Mucosa of rectum (tissue), 2 donors: ENCODE data around the gene ERFL.
"Not testable (repeated sequence)": the region's sequence is repeated elsewhere in the genome, so short reads cannot be mapped to it uniquely, and the experiment has no call there.

ENCODE experiments used
- H3K27ac ChIP-seq, 2 donors: one replicate each; pipeline ENCODE4 v1.7.0; 2013; ENCODE audit warnings: inconsistent platforms in 2 of 2, low read depth in 2 of 2, low read length in 2 of 2
- H3K27me3 ChIP-seq, 2 donors: one replicate each; pipeline ENCODE4 v1.7.0; 2013; ENCODE audit warnings: low read length in 2 of 2; ENCODE audit not compliant: control insufficient read depth in 2 of 2, insufficient read depth in 2 of 2
- H3K36me3 ChIP-seq, 2 donors: one replicate each; pipeline ENCODE4 v1.7.0; 2013; ENCODE audit warnings: low read length in 2 of 2; ENCODE audit not compliant: control insufficient read depth in 2 of 2, insufficient read depth in 2 of 2
- H3K4me1 ChIP-seq, 2 donors: one replicate each; pipeline ENCODE4 v1.7.0; 2013; ENCODE audit warnings: low read length in 2 of 2, mild to moderate bottlenecking in 1 of 2; ENCODE audit not compliant: control insufficient read depth in 2 of 2, insufficient read depth in 2 of 2
- H3K4me3 ChIP-seq, 2 donors: one replicate each; pipeline ENCODE4 v1.7.0; 2013; ENCODE audit warnings: low read length in 2 of 2
- H3K9ac ChIP-seq, 2 donors: one replicate each; pipeline ENCODE4 v1.7.0; 2013; ENCODE audit warnings: low read length in 2 of 2, low read depth in 1 of 2, mild to moderate bottlenecking in 1 of 2
- H3K9me3 ChIP-seq, 2 donors: one replicate each; pipeline ENCODE4 v1.7.0; 2013; ENCODE audit warnings: low read length in 2 of 2; ENCODE audit not compliant: control insufficient read depth in 2 of 2
- donor health status: healthy.
- donor health status: Normal muscosa, but diverticular disease.

ERFL gene

DNA sequence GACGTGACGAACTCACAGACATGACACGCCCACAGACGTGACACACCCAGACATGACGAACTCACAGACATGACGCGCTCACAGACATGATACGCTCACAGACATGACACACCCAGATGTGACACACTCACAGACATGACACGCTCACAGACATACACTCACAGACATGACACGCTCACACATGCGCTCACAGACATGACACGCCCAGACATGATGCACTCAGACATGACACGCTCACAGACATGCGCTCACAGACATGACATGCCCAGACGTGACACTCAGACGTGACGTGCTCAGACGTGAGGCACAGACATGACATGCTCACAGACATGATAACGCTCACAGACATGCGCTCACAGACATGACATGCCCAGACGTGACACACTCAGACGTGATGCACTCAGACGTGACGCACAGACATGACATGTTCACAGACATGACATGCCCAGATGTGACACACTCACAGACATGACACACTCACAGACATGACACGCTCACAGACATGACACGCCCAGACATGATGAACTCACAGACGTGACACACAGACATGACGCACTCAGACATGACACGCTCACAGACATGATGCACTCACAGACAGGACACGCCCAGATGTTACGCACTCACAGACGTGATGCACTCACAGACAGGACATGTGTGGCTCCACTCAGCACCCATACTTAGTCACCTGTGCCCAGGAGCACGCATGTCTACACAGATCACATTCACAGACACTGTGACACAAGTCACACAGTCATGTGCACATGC lies 8.1 kb downstream of the ERFL start:
- peaks cover 31 to 43% of the 10 kb centered on the region in 2 donors for H3K27me3 ChIP-seq
- H3K4me3 ChIP-seq: no peak overlapping the region
- no peak overlapping the region for H3K9ac ChIP-seq
- H3K27ac ChIP-seq: no peak overlapping the region
- peaks cover 0 to 2% of the 10 kb centered on the region in 2 donors for H3K36me3 ChIP-seq
- peaks cover 0 to 4% of the 10 kb centered on the region in 2 donors for H3K4me1 ChIP-seq
- no peaks in the 10 kb centered on the region for H3K9me3 ChIP-seq

DNA sequence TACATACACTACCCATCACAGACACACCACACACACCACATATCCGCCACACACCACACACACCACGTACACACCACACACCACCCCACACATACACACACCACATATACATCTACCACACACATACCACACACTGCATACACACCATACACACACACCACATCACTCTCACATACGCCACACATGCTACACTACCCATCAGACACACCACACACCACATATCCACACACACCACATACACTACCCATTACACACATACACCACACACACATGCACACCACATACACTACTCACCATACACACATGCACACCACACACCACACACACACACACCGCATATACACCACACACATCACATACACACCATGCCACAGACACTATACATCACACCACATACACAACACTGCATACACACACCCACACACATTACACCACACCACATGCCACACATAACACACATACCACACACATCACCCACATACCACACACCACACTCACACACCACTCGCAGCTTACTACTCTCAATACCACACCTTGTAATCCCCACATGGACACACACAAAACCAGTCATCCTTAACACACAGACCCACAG lies 9.5 kb downstream of the ERFL start:
- no peaks in the 10 kb centered on the region for H3K9me3 ChIP-seq
- H3K36me3 ChIP-seq: peaks cover 0 to 2% of the 10 kb centered on the region in 2 donors
- peaks cover 0 to 5% of the 10 kb centered on the region in 2 donors for H3K4me1 ChIP-seq
- H3K27ac ChIP-seq: no peak overlapping the region
- H3K27me3 ChIP-seq: peaks cover 35 to 46% of the 10 kb centered on the region in 2 donors
- no peak overlapping the region for H3K9ac ChIP-seq
- no peak overlapping the region for H3K4me3 ChIP-seq

DNA sequence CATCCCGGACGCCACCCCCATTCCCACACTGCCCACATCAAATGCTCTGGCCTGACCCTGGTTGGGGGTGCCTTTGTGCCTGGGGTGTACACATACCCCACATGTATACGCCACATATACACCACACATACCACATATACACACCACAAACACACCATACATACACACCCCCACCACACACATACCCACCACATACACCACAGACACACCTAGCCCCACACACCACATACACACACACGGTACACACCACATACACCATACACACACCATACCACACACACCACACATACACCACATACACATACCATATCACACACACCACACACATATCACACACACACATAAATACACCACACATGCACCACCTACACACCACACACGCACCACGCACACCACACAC lies 10.2 kb downstream of the ERFL start:
- no peaks in the 10 kb centered on the region for H3K9me3 ChIP-seq
- H3K9ac ChIP-seq: no peak overlapping the region
- no peak overlapping the region for H3K27ac ChIP-seq
- no peak overlapping the region for H3K4me3 ChIP-seq
- peaks cover 0 to 5% of the 10 kb centered on the region in 2 donors for H3K4me1 ChIP-seq
- peaks cover 39 to 52% of the 10 kb centered on the region in 2 donors for H3K27me3 ChIP-seq
- peaks cover 0 to 2% of the 10 kb centered on the region in 2 donors for H3K36me3 ChIP-seq

DNA sequence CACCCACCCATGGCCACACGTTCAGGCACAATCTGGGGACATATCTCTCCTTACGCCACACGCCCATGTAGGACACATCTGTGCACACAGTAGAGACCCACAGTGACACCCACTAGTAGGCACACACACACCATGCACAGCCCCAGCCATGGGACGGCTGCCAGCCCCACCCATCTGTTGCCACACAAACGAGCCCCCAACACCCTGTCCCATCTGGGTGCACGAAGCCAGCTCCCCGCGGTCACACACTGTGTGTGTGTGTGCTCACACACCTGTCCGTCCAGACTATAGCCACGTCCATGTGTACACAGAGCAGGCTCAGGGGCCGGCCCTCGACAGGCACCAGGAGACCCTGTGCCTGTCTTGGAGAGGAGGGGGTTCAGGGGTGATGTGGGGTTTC lies 10.6 kb downstream of the ERFL start:
- peaks cover 0 to 5% of the 10 kb centered on the region in 2 donors for H3K4me1 ChIP-seq
- H3K9ac ChIP-seq: no peak overlapping the region
- H3K9me3 ChIP-seq: no peaks in the 10 kb centered on the region
- H3K4me3 ChIP-seq: no peak overlapping the region
- no peak overlapping the region for H3K27ac ChIP-seq
- H3K27me3 ChIP-seq: peaks cover 37 to 55% of the 10 kb centered on the region in 2 donors
- peaks cover 0 to 2% of the 10 kb centered on the region in 2 donors for H3K36me3 ChIP-seq

DNA sequence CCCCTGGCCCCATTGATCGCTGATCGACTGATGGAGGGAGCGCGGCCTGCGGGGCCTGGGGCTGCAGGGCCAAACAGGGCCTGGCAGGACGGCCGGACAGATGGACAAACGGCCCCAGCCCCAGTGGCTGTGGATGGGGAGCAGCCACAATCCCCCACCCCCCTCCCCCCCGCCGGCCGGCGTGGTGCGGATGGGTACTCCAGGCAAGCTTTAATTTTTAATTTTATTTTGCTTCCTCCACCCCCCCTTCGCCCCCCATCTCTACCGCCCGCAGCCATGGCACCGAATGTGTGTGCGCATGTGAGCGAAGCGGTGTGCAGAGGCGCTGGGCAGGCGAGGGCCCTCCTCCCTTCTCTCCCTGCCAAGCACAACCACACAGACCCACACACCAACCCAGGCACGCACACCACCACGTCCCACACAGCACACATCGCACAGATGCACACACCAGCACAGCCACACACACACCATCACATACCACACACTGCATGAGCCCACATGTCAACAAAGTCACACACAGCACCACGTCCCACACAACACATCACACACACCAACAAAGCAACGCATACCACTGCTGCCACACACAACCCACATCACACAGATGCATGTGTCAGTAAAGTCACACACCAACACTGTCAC lies 12.4 kb downstream of the ERFL start:
- no peak overlapping the region for H3K9ac ChIP-seq
- H3K36me3 ChIP-seq: peaks cover 0 to 2% of the 10 kb centered on the region in 2 donors
- H3K9me3 ChIP-seq: no peaks in the 10 kb centered on the region
- H3K27me3 ChIP-seq: peaks cover 46 to 60% of the 10 kb centered on the region in 2 donors
- H3K4me3 ChIP-seq: no peak overlapping the region
- no peak overlapping the region for H3K27ac ChIP-seq
- peaks cover 0 to 5% of the 10 kb centered on the region in 2 donors for H3K4me1 ChIP-seq

DNA sequence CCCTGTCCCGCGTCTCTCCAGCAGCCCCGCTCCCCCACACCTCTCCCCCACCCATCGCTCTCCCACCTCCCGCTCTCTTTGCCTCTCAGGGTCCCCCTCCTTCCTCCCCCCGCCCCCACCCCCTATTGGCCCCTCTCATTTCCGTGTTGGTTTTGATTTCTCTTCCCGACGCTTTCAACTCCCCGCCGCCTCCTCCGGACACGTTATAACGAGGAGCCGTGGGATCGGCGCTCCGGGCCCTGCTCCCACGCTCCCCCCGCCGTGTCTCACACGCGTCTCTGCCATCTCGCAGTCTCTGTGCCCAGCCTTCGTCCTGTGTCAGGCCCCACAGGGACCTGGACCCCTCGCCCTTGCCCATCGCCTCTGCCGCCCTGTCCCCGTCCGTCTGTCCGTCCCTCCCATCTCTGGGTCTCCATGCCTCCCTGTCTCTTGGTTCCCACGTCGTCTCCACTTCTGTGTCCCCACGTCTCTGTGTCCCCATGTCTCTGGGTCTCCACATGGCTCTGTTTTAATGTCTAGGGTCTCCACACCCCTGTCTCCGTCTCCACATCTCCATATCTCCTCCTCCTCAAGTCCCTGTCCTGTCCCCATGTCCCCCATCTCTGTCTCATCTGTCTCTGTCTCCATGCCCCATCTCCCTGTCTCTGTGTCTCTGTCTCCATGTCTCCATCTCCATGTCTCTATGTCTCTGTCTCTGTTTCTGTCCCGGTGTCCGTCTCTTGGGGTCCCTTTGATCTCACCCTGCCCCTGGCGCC lies 13.1 kb downstream of the ERFL start:
- Histone ChIP-seq H3K9ac (no peak overlapping the region), H3K36me3 (peaks cover 0 to 2% of the 10 kb centered on the region in 2 donors), H3K27me3 (peaks cover 43 to 55% of the 10 kb centered on the region in 2 donors), H3K9me3 (no peaks in the 10 kb centered on the region), H3K4me1 (peaks cover 0 to 5% of the 10 kb centered on the region in 2 donors), H3K4me3 (no peak overlapping the region), H3K27ac (no peak overlapping the region)

DNA sequence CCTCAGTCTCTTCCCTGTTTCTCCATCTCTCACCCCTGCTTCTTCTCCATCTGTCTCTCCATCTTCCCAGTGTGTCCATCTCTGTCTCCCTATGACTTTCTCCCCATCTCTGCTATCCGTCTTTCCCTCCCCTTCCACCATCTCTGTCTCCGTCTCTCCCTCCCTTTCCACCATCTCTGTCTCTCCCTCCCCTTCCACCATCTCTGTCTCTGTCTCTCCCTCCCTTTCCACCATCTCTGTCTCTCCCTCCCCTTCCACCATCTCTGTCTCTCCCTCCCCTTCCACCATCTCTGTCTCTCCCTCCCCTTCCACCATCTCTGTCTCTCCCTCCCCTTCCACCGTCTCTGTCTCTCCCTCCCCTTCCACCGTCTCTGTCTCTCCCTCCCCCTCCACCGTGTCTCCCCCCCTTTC lies 13.8 kb downstream of the ERFL start:
- H3K9me3 ChIP-seq, H3K36me3 ChIP-seq, H3K27ac ChIP-seq, H3K4me3 ChIP-seq, H3K4me1 ChIP-seq, H3K9ac ChIP-seq: not testable (repeated sequence)
- H3K27me3 ChIP-seq: peaks cover 41 to 55% of the 10 kb centered on the region in 2 donors

DNA sequence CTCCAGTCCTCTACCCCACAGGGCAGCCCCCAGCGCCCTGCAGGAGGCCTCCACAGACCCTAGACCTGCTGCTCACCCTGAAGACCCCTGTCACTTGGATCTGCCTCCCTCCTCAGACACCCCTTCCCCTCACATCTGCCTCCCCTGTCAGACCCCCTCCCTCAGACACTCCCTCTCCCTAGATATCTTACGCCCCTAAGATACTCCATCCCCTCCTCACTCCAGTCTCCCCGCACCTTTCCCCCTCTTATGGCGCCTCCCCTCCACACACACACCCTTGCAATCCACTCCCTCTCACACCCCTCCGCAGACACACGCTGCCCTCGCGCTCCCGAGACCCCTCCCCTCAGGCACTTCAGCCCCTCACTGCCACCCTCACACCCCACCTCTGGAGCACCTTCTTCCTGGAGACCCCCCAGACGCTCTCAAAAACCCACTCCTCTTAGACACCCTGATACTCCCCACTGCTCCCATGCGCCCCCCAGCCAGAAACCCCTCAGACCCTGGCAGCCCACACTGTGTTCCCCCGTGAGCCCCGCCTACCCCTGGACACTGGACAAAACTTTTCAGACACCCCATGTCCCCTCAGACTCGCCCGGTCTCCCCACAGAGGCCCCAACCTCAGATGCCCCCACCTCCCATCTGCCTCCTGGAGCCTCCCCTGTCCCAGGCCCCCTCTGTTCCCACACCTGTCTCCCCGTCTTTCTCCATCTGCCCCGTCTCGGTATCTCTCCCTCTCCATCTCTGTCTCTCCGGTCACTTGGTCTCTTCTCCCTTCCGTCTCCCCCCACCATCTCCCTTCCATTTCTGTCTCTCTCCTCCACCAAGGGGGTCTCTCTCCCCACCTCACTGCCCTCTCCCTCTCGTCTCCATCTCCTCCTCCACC lies 14.5 kb downstream of the ERFL start:
- Histone ChIP-seq H3K9ac (no peak overlapping the region), H3K9me3 (no peaks in the 10 kb centered on the region), H3K4me1 (peaks cover 0 to 5% of the 10 kb centered on the region in 2 donors), H3K36me3 (peaks cover 0 to 2% of the 10 kb centered on the region in 2 donors), H3K27ac (no peak overlapping the region), H3K27me3 (peaks cover 41 to 55% of the 10 kb centered on the region in 2 donors), H3K4me3 (no peak overlapping the region)

DNA sequence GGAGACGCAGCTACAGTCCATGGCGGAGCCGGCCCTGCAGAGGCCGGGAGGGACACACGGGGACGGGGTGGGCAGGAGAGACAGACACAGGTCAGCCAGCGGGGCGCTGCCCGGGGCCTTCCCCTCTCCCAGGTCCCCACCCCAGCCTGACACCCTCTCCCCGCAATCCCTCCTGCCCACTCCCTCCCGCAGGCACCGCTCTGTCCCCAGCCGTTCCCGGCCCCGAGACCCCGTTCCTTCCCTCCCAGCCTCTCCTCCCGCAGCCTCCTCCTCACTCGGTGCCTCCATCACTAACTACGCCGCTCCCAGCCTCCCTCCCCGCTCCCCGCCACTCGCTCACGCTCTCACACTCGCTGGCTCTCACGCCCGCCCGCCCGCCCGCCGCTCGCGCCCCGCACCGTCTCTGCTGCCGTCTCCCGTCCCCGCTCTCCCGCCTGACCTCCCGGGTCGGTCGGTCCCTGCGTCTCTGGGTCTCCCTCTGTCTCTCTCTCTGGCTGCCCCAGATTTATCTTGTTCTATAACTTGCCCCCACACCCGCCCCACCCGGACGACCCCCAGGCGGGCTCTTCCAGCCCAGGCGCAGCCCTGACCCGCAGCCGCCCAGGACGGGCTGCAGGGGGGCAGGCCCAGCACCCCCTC lies 15.2 kb downstream of the ERFL start:
- Histone ChIP-seq H3K9me3 (no peaks in the 10 kb centered on the region), H3K9ac (no peak overlapping the region), H3K27me3 (peaks cover 36 to 50% of the 10 kb centered on the region in 2 donors), H3K36me3 (peaks cover 0 to 2% of the 10 kb centered on the region in 2 donors), H3K4me1 (peaks cover 0 to 5% of the 10 kb centered on the region in 2 donors), H3K27ac (no peak overlapping the region), H3K4me3 (no peak overlapping the region)
